ENCODE data around the gene EIF5AL1.
"Not testable (repeated sequence)": the region's sequence is repeated elsewhere in the genome, so short reads cannot be mapped to it uniquely, and the experiment has no call there.

DNA sequence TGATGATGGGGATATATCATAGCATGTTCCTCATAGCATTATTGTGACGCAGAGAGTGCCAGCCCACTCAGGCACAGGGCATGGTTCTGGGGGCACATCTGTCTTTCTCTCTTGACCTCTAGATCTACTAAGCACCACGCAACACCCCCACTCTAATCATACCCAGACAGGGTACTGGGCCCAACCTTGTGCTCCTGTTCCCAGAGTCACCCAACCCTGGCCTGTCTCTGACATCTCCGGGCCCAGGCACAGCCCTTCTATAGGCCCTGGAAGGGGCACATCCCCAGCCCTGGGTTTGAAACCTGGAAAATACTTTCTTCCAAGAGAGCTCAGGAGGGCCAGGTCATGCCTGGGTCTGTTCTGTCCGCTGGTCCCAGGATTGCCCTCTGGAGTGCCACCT, 10.1 kb downstream of the EIF5AL1 start:
- TF ChIP-seq, protein P1, sequence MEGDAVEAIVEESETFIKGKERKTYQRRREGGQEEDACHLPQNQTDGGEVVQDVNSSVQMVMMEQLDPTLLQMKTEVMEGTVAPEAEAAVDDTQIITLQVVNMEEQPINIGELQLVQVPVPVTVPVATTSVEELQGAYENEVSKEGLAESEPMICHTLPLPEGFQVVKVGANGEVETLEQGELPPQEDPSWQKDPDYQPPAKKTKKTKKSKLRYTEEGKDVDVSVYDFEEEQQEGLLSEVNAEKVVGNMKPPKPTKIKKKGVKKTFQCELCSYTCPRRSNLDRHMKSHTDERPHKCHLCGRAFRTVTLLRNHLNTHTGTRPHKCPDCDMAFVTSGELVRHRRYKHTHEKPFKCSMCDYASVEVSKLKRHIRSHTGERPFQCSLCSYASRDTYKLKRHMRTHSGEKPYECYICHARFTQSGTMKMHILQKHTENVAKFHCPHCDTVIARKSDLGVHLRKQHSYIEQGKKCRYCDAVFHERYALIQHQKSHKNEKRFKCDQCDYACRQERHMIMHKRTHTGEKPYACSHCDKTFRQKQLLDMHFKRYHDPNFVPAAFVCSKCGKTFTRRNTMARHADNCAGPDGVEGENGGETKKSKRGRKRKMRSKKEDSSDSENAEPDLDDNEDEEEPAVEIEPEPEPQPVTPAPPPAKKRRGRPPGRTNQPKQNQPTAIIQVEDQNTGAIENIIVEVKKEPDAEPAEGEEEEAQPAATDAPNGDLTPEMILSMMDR (IDR thresholded peaks at IDR 0.05; ENCODE audit: insufficient read depth, low read length, poor library complexity, severe bottlenecking), result not testable (repeated sequence)
- not testable (repeated sequence) for TF ChIP-seq EZH2phosphoT487 (conservative IDR thresholded peaks at IDR 0.05; ENCODE audit: low read length)

Data from SU-DHL-6 (cell line).